Caco-2 (cell line): Measurements from ENCODE around the gene SKAP2. TPM values are rescaled to one million over a fixed set of nuclear protein-coding genes. Genes with fewer than 3 reads are reported as not detected.

Experiments
- BruUV-seq: library from RNA; stranded (reverse); fragments of 400-500 nt; replicated peaks from 2 replicates; lab custom pipeline; 2021; lab: Mats Ljungman, UMichigan
- CTCF ChIA-PET: fragments of 300-600 bp; sonication (Branson Sonifier 250); formaldehyde crosslinking; loops from one replicate; lab custom pipeline; 2022; ENCODE audit warnings: antibody characterized with exemption; lab: Charles Lee
- POLR2A ChIA-PET: fragments of 300-600 bp; sonication (Branson Sonifier 250); formaldehyde crosslinking; loops from one replicate; lab custom pipeline; 2022; ENCODE audit warnings: antibody characterized with exemption; lab: Charles Lee
- DNase-seq, 2 experiments: peaks; one replicate each; pipeline versions ENCODE4 v3.0.0 to v3.0.0-alpha.2; 2020 to 2022
- H3K27me3 ChIP-seq: replicated peaks from 2 replicates; pipeline ENCODE4 v1.6.0; 2011; ENCODE audit warnings: low read length; ENCODE audit not compliant: control insufficient read depth, insufficient read depth
- H3K36me3 ChIP-seq: 2 replicates; pipeline ENCODE4 v1.5.1; 2011; ENCODE audit warnings: low read length; ENCODE audit not compliant: control insufficient read depth, insufficient read depth
- H3K4me1 ChIP-seq: fragments of 250-450 bp; sonication (Bioruptor Pico); 2 replicates; pipeline ENCODE4 v1.5.1; 2020; ENCODE audit warnings: mild to moderate bottlenecking
- H3K4me3 ChIP-seq: 2 replicates; pipeline ENCODE4 v1.5.1; 2011; ENCODE audit warnings: low read depth, mild to moderate bottlenecking, control low read depth, low read length
- H3K9me3 ChIP-seq: fragments of 250-450 bp; sonication (Bioruptor Pico); 2 replicates; pipeline ENCODE4 v1.5.1; 2020; ENCODE audit warnings: mild to moderate bottlenecking, moderate library complexity
- H3K27ac Mint-ChIP-seq: one replicate; pipeline ENCODE4 v1.8.0; 2022; ENCODE audit warnings: mixed read lengths; ENCODE audit not compliant: unreplicated experiment
- H3K27me3 Mint-ChIP-seq: one replicate; pipeline ENCODE4 v1.8.0; 2022; ENCODE audit warnings: mixed read lengths; ENCODE audit not compliant: insufficient read depth, unreplicated experiment
- H3K36me3 Mint-ChIP-seq: one replicate; pipeline ENCODE4 v1.8.0; 2022; ENCODE audit warnings: mild to moderate bottlenecking, mixed read lengths; ENCODE audit not compliant: insufficient read depth, unreplicated experiment
- H3K4me1 Mint-ChIP-seq: one replicate; pipeline ENCODE4 v1.8.0; 2022; ENCODE audit warnings: low read depth, mixed read lengths; ENCODE audit not compliant: unreplicated experiment
- H3K4me3 Mint-ChIP-seq: one replicate; pipeline ENCODE4 v1.8.0; 2022; ENCODE audit warnings: mild to moderate bottlenecking, moderate library complexity, mixed read lengths; ENCODE audit not compliant: unreplicated experiment
- H3K9me3 Mint-ChIP-seq: one replicate; pipeline ENCODE4 v1.8.0; 2022; ENCODE audit warnings: mixed read lengths; ENCODE audit not compliant: unreplicated experiment
- CTCF ChIP-seq, 2 experiments: fragments of 200-600 bp in 1 of 2; IDR thresholded peaks; 1 replicate in 1 of 2; 2 replicates in 1 of 2; pipeline versions ENCODE4 v1.5.1 to v1.8.0; 2011 to 2022; ENCODE audit warnings: antibody characterized with exemption in 1 of 2, control low read depth in 1 of 2, inconsistent platforms in 1 of 2, low read depth in 1 of 2, low read length in 1 of 2, mild to moderate bottlenecking in 1 of 2, moderate library complexity in 1 of 2; ENCODE audit not compliant: insufficient read depth in 1 of 2, severe bottlenecking in 1 of 2, unreplicated experiment in 1 of 2
- intact Hi-C: fragments of 100-400 bp; cut with micrococcal nuclease; formaldehyde crosslinking; loops from one replicate; pipeline ENCODE4 v1.10.0; 2022; ENCODE audit not compliant: unreplicated experiment
- total RNA-seq: library from RNA; stranded (reverse); gene quantifications from 2 replicates; pipeline ENCODE4 v1.2.3, GENCODE V29; 2022

The SKAP2 gene
- total RNA-seq, 1 experiment from 2014 or later, result 36.2 TPM

GRCh38 chr7:26862834-26863233 lies 1.6 kb downstream of the SKAP2 start:
- Histone ChIP-seq H3K9me3 (no peaks in the 10 kb centered on the region), H3K27me3 (no peaks in the 10 kb centered on the region), H3K4me1 (peaks cover 7% of the 10 kb centered on the region), H3K4me3 (no peak overlapping the region), H3K36me3 (no peaks in the 10 kb centered on the region)
- Mint-ChIP-seq H3K36me3 (peaks cover 9% of the 10 kb centered on the region), H3K27ac (no peak overlapping the region), H3K4me1 (peaks cover 7% of the 10 kb centered on the region), H3K4me3 (peak overlapping the region; percentile 87), H3K9me3 (no peaks in the 10 kb centered on the region), H3K27me3 (no peaks in the 10 kb centered on the region)
- ChIA-PET POLR2A (interaction anchor here (0.6 kb wide), 1 partner anchor 281 kb away, joined by 5 read pairs; the partner anchor contains the start of gene HOXA5), CTCF (interaction anchor here (1.1 kb wide), 1 partner anchor 288 kb away, joined by 3 read pairs; no protein-coding TSS in a partner anchor)
- DNase-seq, result no peak
- no peak for TF ChIP-seq CTCF (IDR thresholded peaks at IDR 0.05; ENCODE audit: insufficient read depth in 1 of 2, low read depth in 1 of 2, low read length in 1 of 2, severe bottlenecking in 1 of 2, unreplicated experiment in 1 of 2)
- no TSS peak for BruUV-seq
- intact Hi-C loops, result loop anchor here (5.0 kb wide), 3 partner anchors 84 to 299 kb away; no protein-coding TSS in a partner anchor

GRCh38 chr7:26861050-26861449 lies 3.3 kb downstream of the SKAP2 start:
- no peaks in the 10 kb centered on the region for H3K36me3 ChIP-seq
- H3K27ac Mint-ChIP-seq, result no peak overlapping the region
- intact Hi-C loops, result loop anchor here (5.0 kb wide), 3 partner anchors 86 to 301 kb away; no protein-coding TSS in a partner anchor
- no peaks in the 10 kb centered on the region for H3K27me3 Mint-ChIP-seq
- BruUV-seq, result no TSS peak
- H3K27me3 ChIP-seq, result no peaks in the 10 kb centered on the region
- peaks cover 9% of the 10 kb centered on the region for H3K36me3 Mint-ChIP-seq
- DNase-seq, result no peak
- H3K4me1 Mint-ChIP-seq, result peaks cover 7% of the 10 kb centered on the region
- no peaks in the 10 kb centered on the region for H3K9me3 ChIP-seq
- no peak overlapping the region for H3K4me3 ChIP-seq
- H3K9me3 Mint-ChIP-seq, result no peaks in the 10 kb centered on the region
- no peak overlapping the region for H3K4me3 Mint-ChIP-seq
- peaks cover 7% of the 10 kb centered on the region for H3K4me1 ChIP-seq
- ChIA-PET CTCF (no interaction called here), POLR2A (no interaction called here)
- TF ChIP-seq CTCF (IDR thresholded peaks at IDR 0.05; ENCODE audit: insufficient read depth in 1 of 2, low read depth in 1 of 2, low read length in 1 of 2, severe bottlenecking in 1 of 2, unreplicated experiment in 1 of 2), result no peak

- Histone ChIP-seq H3K27me3 (no peaks in the 10 kb centered on the region), H3K4me1 (peaks cover 2% of the 10 kb centered on the region), H3K36me3 (no peaks in the 10 kb centered on the region), H3K9me3 (no peaks in the 10 kb centered on the region), H3K4me3 (no peak overlapping the region)
- H3K27ac Mint-ChIP-seq, result no peak overlapping the region
- POLR2A ChIA-PET, result no interaction called here
- peaks cover 9% of the 10 kb centered on the region for H3K36me3 Mint-ChIP-seq
- peak in 1 of 2 experiments; percentile 57 for DNase-seq
- H3K27me3 Mint-ChIP-seq, result no peaks in the 10 kb centered on the region
- no peaks in the 10 kb centered on the region for H3K9me3 Mint-ChIP-seq
- H3K4me1 Mint-ChIP-seq, result peaks cover under 1% of the 10 kb centered on the region
- intact Hi-C loops, result loop anchor here (1.0 to 5.0 kb wide), 4 partner anchors 87 to 302 kb away; no protein-coding TSS in a partner anchor
- H3K4me3 Mint-ChIP-seq, result no peak overlapping the region
- TF ChIP-seq CTCF (IDR thresholded peaks at IDR 0.05; ENCODE audit: insufficient read depth in 1 of 2, low read depth in 1 of 2, low read length in 1 of 2, severe bottlenecking in 1 of 2, unreplicated experiment in 1 of 2), result peak; percentile 41 to 69
- no TSS peak for BruUV-seq
- CTCF ChIA-PET, result no interaction called here
Measured at GRCh38 chr7:26860361-26860760, 4.0 kb downstream of the SKAP2 start.
